Measurements from ENCODE around the gene C1RL.

- no peak for TF ChIP-seq CTCF (conservative IDR thresholded peaks at IDR 0.05)
- no peak for TF ChIP-seq EZH2 (IDR thresholded peaks at IDR 0.05; ENCODE audit: low read depth)
These were observed 9.6 kb downstream of the C1RL start for GRCh38 chr12:7099290-7099996.

All from PC-9 (cell line).